GM12874 (cell line): ENCODE data around the gene UBAC1.

Source experiments
- CTCF ChIP-seq: IDR thresholded peaks from 2 replicates; pipeline ENCODE4 v1.5.1; 2011; ENCODE audit warnings: low read depth, mild to moderate bottlenecking, control low read depth, low read length, moderate library complexity; ENCODE audit not compliant: insufficient read depth

The UBAC1 gene

GRCh38 chr9:135973277-135974219 lies 12.4 kb upstream of the UBAC1 start:
- TF ChIP-seq CTCF, result no peak

GRCh38 chr9:135971892-135972291 lies 10.7 kb upstream of the UBAC1 start:
- no peak for TF ChIP-seq CTCF

- no peak for TF ChIP-seq CTCF
These were observed 10.1 kb upstream of the UBAC1 start for GRCh38 chr9:135971111-135971766.

GRCh38 chr9:135970128-135970815 lies 9.1 kb upstream of the UBAC1 start:
- no peak for TF ChIP-seq CTCF

GRCh38 chr9:135969064-135969683 lies 8.0 kb upstream of the UBAC1 start:
- no peak for TF ChIP-seq CTCF

- TF ChIP-seq CTCF, result no peak
These were observed 7.4 kb upstream of the UBAC1 start for GRCh38 chr9:135968601-135969000.

- TF ChIP-seq CTCF, result no peak
These were observed 6.9 kb upstream of the UBAC1 start for GRCh38 chr9:135968083-135968476.
